Measurements from ENCODE around the gene MAPK8IP2.

MAPK8IP2 gene

GRCh38 chr22:50600538-50600937 lies at the start of gene MAPK8IP2:
MAPK8IP2 (plus strand) TSS chr22:50600793; CDS start chr22:50600819, 26 bp downstream.
- DNase-seq (ENCODE audit: low spot score), result no peak

GRCh38 chr22:50551160-50551752 lies 49.3 kb upstream of the MAPK8IP2 start:
- no peak for DNase-seq (ENCODE audit: low spot score)

GRCh38 chr22:50553310-50553709 lies 47.3 kb upstream of the MAPK8IP2 start:
- no peak for DNase-seq (ENCODE audit: low spot score)

- DNase-seq (ENCODE audit: low spot score), result no peak
Observed at GRCh38 chr22:50556703-50557102, 43.9 kb upstream of the MAPK8IP2 start.

- DNase-seq (ENCODE audit: low spot score), result no peak
Observed at GRCh38 chr22:50560034-50560433, 40.6 kb upstream of the MAPK8IP2 start.

GRCh38 chr22:50561401-50562358 lies 38.9 kb upstream of the MAPK8IP2 start:
- DNase-seq (ENCODE audit: low spot score), result no peak

- DNase-seq (ENCODE audit: low spot score), result peak; percentile 97
Observed at GRCh38 chr22:50562523-50563412, 37.8 kb upstream of the MAPK8IP2 start, which contains the start of gene SYCE3. SYCE3 (minus strand) TSS chr22:50562919; CDS start chr22:50556405, 6,514 bp downstream.

- DNase-seq (ENCODE audit: low spot score), result no peak
Observed at GRCh38 chr22:50563413-50564160, 37.0 kb upstream of the MAPK8IP2 start.

GRCh38 chr22:50564289-50564688 lies 36.3 kb upstream of the MAPK8IP2 start:
- DNase-seq (ENCODE audit: low spot score), result no peak

- DNase-seq (ENCODE audit: low spot score), result no peak
Observed at GRCh38 chr22:50567721-50568252, 32.8 kb upstream of the MAPK8IP2 start.

GRCh38 chr22:50568626-50569025 lies 32.0 kb upstream of the MAPK8IP2 start:
- no peak for DNase-seq (ENCODE audit: low spot score)

- no peak for DNase-seq (ENCODE audit: low spot score)
Observed at GRCh38 chr22:50569041-50569459, 31.5 kb upstream of the MAPK8IP2 start.

GRCh38 chr22:50569896-50570535 lies 30.6 kb upstream of the MAPK8IP2 start:
- DNase-seq (ENCODE audit: low spot score), result peak; percentile 61

- DNase-seq (ENCODE audit: low spot score), result no peak
Observed at GRCh38 chr22:50570861-50571260, 29.7 kb upstream of the MAPK8IP2 start.

- DNase-seq (ENCODE audit: low spot score), result no peak
Observed at GRCh38 chr22:50571264-50572175, 29.1 kb upstream of the MAPK8IP2 start.

GRCh38 chr22:50572965-50573364 lies 27.6 kb upstream of the MAPK8IP2 start:
- no peak for DNase-seq (ENCODE audit: low spot score)

GRCh38 chr22:50573491-50574382 lies 26.9 kb upstream of the MAPK8IP2 start:
- DNase-seq (ENCODE audit: low spot score), result no peak

GRCh38 chr22:50574383-50574755 lies 26.2 kb upstream of the MAPK8IP2 start:
- no peak for DNase-seq (ENCODE audit: low spot score)
